Body of pancreas (tissue), 4 donors: ENCODE results near the gene CHRNG.

ENCODE experiments used
- POLR2A ChIP-seq, 3 donors: fragments of 450-650 bp; IDR thresholded peaks; one replicate each; pipeline ENCODE4 v1.6.1; 2016; ENCODE audit warnings: antibody characterized with exemption in 3 of 3, mild to moderate bottlenecking in 2 of 3
- TF ChIP-seq, protein P1 (sequence below), 7 experiments: fragments of 450-650 bp in 4 of 7; fragments of 200-600 bp in 3 of 7; sonication (generic) in 3 of 7; IDR thresholded peaks; one replicate each; pipeline ENCODE4 v1.5.1; 2016 to 2019; ENCODE audit warnings: antibody characterized with exemption in 7 of 7

DNA sequence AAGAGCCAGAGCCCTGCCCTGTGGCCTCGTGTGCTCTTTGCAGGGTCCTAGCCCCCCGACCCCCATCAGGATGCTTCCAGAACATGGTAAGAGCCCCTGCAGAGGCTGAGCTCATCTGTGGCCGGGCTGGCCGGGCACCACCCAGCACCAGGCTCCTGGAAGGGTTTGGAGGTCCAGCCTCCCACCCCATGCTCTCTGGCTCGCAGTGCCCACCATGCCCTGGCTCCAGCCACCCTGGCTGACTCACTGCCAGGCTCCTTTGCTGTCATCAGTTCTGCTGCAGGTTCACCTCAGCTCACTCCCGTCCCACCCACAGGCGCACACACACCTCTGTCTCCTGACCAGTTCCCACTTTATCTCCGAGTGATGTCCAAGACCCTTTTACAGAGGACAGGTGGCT lies 48.5 kb downstream of the CHRNG start:
- TF ChIP-seq, protein P1, sequence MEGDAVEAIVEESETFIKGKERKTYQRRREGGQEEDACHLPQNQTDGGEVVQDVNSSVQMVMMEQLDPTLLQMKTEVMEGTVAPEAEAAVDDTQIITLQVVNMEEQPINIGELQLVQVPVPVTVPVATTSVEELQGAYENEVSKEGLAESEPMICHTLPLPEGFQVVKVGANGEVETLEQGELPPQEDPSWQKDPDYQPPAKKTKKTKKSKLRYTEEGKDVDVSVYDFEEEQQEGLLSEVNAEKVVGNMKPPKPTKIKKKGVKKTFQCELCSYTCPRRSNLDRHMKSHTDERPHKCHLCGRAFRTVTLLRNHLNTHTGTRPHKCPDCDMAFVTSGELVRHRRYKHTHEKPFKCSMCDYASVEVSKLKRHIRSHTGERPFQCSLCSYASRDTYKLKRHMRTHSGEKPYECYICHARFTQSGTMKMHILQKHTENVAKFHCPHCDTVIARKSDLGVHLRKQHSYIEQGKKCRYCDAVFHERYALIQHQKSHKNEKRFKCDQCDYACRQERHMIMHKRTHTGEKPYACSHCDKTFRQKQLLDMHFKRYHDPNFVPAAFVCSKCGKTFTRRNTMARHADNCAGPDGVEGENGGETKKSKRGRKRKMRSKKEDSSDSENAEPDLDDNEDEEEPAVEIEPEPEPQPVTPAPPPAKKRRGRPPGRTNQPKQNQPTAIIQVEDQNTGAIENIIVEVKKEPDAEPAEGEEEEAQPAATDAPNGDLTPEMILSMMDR (IDR thresholded peaks at IDR 0.05) = no peak
- TF ChIP-seq POLR2A (IDR thresholded peaks at IDR 0.05) = no peak
